CD4-positive, alpha-beta memory T cell (primary cell): Measurements from ENCODE around the gene PRRC2B. TPM values are rescaled to one million over a fixed set of nuclear protein-coding genes. Genes with fewer than 3 reads are reported as not detected.

Experiments
- CTCF ChIA-PET: fragments of 350-600 bp; sonication (Branson Sonifier 250); formaldehyde crosslinking; loops from one replicate; lab custom pipeline; 2021; ENCODE audit warnings: inconsistent platforms; ENCODE audit not compliant: partially characterized antibody; lab: Charles Lee
- POLR2A ChIA-PET: fragments of 350-600 bp; sonication (Branson Sonifier 250); formaldehyde crosslinking; loops from one replicate; lab custom pipeline; 2021; ENCODE audit not compliant: partially characterized antibody; lab: Charles Lee
- DNase-seq, 5 donors: peaks; one replicate each; pipeline versions ENCODE4 v3.0.0 to v3.0.0-alpha.2; 2020 to 2022; ENCODE audit warnings: mixed read lengths in 1 of 5
- H3K27ac ChIP-seq: one replicate; pipeline ENCODE4 v1.7.0; 2013; ENCODE audit warnings: low read depth, low read length
- H3K27me3 ChIP-seq: 2 replicates; pipeline ENCODE4 v1.7.0; 2013; ENCODE audit warnings: mild to moderate bottlenecking, low read length, moderate library complexity; ENCODE audit not compliant: insufficient read depth
- H3K36me3 ChIP-seq: 2 replicates; pipeline ENCODE4 v1.7.0; 2013; ENCODE audit warnings: mild to moderate bottlenecking, low read length, moderate library complexity; ENCODE audit not compliant: insufficient read depth
- H3K4me1 ChIP-seq: 2 replicates; pipeline ENCODE4 v1.7.0; 2013; ENCODE audit warnings: mild to moderate bottlenecking, low read length, moderate library complexity; ENCODE audit not compliant: insufficient read depth
- H3K4me3 ChIP-seq, 2 donors: one replicate each; pipeline ENCODE4 v1.7.0; 2013; ENCODE audit warnings: low read length in 2 of 2, mild to moderate bottlenecking in 1 of 2
- H3K9me3 ChIP-seq, 2 donors: one replicate each; pipeline ENCODE4 v1.7.0; 2013; ENCODE audit warnings: low read length in 2 of 2, control low read depth in 1 of 2; ENCODE audit not compliant: control insufficient read depth in 1 of 2
- H3K27ac Mint-ChIP-seq, 7 donors: one replicate each; pipeline ENCODE4 v1.8.0; 2020 to 2021; ENCODE audit warnings: mixed read lengths in 7 of 7, mild to moderate bottlenecking in 6 of 7, inconsistent platforms in 3 of 7, moderate library complexity in 3 of 7
- H3K27me3 Mint-ChIP-seq, 2 donors: one replicate each; pipeline ENCODE4 v1.8.0; 2020 to 2021; ENCODE audit warnings: mixed read lengths in 2 of 2
- H3K36me3 Mint-ChIP-seq, 2 donors: one replicate each; pipeline ENCODE4 v1.8.0; 2020 to 2021; ENCODE audit warnings: mixed read lengths in 2 of 2, inconsistent platforms in 1 of 2, mild to moderate bottlenecking in 1 of 2
- H3K4me1 Mint-ChIP-seq, 4 donors: one replicate each; pipeline ENCODE4 v1.8.0; 2020 to 2021; ENCODE audit warnings: mixed read lengths in 4 of 4, mild to moderate bottlenecking in 1 of 4
- H3K4me3 Mint-ChIP-seq, 8 donors: one replicate each; pipeline ENCODE4 v1.8.0; 2020 to 2021; ENCODE audit warnings: mixed read lengths in 8 of 8, mild to moderate bottlenecking in 7 of 8, moderate library complexity in 6 of 8, inconsistent platforms in 3 of 8
- H3K9me3 Mint-ChIP-seq, 8 donors: one replicate each; pipeline ENCODE4 v1.8.0; 2020 to 2021; ENCODE audit warnings: mixed read lengths in 8 of 8, mild to moderate bottlenecking in 5 of 8, inconsistent platforms in 3 of 8, moderate library complexity in 1 of 8
- intact Hi-C: fragments of 100-400 bp; cut with micrococcal nuclease; formaldehyde crosslinking; loops from one replicate; pipeline ENCODE4 v1.15.1; 2023
- polyA plus RNA-seq, 2 donors: library from polyadenylated mRNA; unstranded; fragments of 300-500 nt; fragmentation: Illumina TruSeq; gene quantifications; one replicate each; pipeline ENCODE4 v1.2.3, GENCODE V29; 2021
- total RNA-seq, 2 experiments: library from RNA; stranded (reverse); gene quantifications; one replicate each; pipeline ENCODE4 v1.2.3, GENCODE V29; 2021

PRRC2B gene
- total and polyA plus RNA-seq, 4 experiments from 2014 or later, result 2.7 to 343 (median 191) TPM

GRCh38 chr9:131500377-131500776, 106.5 kb downstream of the PRRC2B start:
- peaks cover 82% of the 10 kb centered on the region for H3K4me1 ChIP-seq
- Mint-ChIP-seq H3K9me3 (peaks cover 0 to 2% (median 0%) of the 10 kb centered on the region in 8 donors), H3K27me3 (no peaks in the 10 kb centered on the region), H3K27ac (peak overlapping the region; percentile 84 to 98 (median 96)), H3K4me3 (peak overlapping the region; percentile 70 to 98 (median 94)), H3K4me1 (peaks cover 41 to 75% (median 55%) of the 10 kb centered on the region in 4 donors), H3K36me3 (peaks cover 4 to 57% of the 10 kb centered on the region in 2 donors)
- ChIA-PET POLR2A (interaction anchor here (0.6 to 4.2 kb wide), 29 partner anchors 10 to 375 kb away, joined by 3 to 24 read pairs (median 5); partner anchors contain the start of genes NUP214 and UCK1), CTCF (interaction anchor here (1.0 to 2.4 kb wide), 9 partner anchors 17 to 263 kb away, joined by 3 to 13 read pairs (median 4); no protein-coding TSS in a partner anchor)
- H3K9me3 ChIP-seq, result no peaks in the 10 kb centered on the region
- intact Hi-C loops, result loop anchor here (2.0 to 10.0 kb wide), 5 partner anchors 106 to 247 kb away; partner anchors contain the start of genes FAM78A and PRRC2B
- H3K36me3 ChIP-seq, result peaks cover 27% of the 10 kb centered on the region
- peak overlapping the region; percentile 74 for H3K27ac ChIP-seq
- peak overlapping the region in 1 of 2 donors; percentile 17 for H3K4me3 ChIP-seq
- DNase-seq, result peak; percentile 83 to 91 (median 85)
- H3K27me3 ChIP-seq, result no peaks in the 10 kb centered on the region

GRCh38 chr9:131500939-131501541, 107.2 kb downstream of the PRRC2B start:
- peaks cover 82% of the 10 kb centered on the region for H3K4me1 ChIP-seq

GRCh38 chr9:131502781-131503625, 109.1 kb downstream of the PRRC2B start, which contains the start of gene POMT1:
Gene POMT1, plus strand, starts transcription at chr9:131502918. Its CDS starts 1,301 bp downstream, at chr9:131504219.
- Mint-ChIP-seq H3K27ac (peak within 1 kb of the TSS; percentile 79 to 97 (median 92)), H3K4me1 (peaks cover 44 to 79% (median 56%) of the 10 kb centered on the region in 4 donors), H3K9me3 (peaks cover 0 to 2% (median 0%) of the 10 kb centered on the region in 8 donors), H3K36me3 (peaks cover 8 to 49% of the 10 kb centered on the region in 2 donors), H3K4me3 (peak within 1 kb of the TSS; percentile 92 to 98 (median 94)), H3K27me3 (no peaks in the 10 kb centered on the region)
- POLR2A ChIA-PET, result interaction anchor here (0.5 to 2.5 kb wide), 12 partner anchors 9 to 241 kb away, joined by 3 to 9 read pairs (median 4); partner anchors contain the start of gene RAPGEF1
- no peaks in the 10 kb centered on the region for H3K9me3 ChIP-seq
- peak within 1 kb of the TSS; percentile 74 to 86 for H3K4me3 ChIP-seq
- peak within 1 kb of the TSS; percentile 74 for H3K27ac ChIP-seq
- peaks cover 67% of the 10 kb centered on the region for H3K4me1 ChIP-seq
- no peaks in the 10 kb centered on the region for H3K27me3 ChIP-seq
- peak; percentile 90 to 91 (median 91) for DNase-seq
- CTCF ChIA-PET, result interaction anchor here (0.6 to 2.2 kb wide), 6 partner anchors 57 to 166 kb away, joined by 3 to 9 read pairs (median 3); no protein-coding TSS in a partner anchor
- peaks cover 6% of the 10 kb centered on the region for H3K36me3 ChIP-seq
- intact Hi-C loops, result loop anchor here (5.0 to 10.0 kb wide), 4 partner anchors 131 to 244 kb away; partner anchors contain the start of gene FAM78A

More at GRCh38 chr9:131500939-131501541, 107.2 kb downstream of the PRRC2B start:
- Mint-ChIP-seq H3K27me3 (no peaks in the 10 kb centered on the region), H3K36me3 (peaks cover 5 to 54% of the 10 kb centered on the region in 2 donors), H3K9me3 (peaks cover 0 to 2% (median 0%) of the 10 kb centered on the region in 8 donors), H3K27ac (peak overlapping the region; percentile 84 to 98 (median 96)), H3K4me1 (peaks cover 43 to 82% (median 56%) of the 10 kb centered on the region in 4 donors), H3K4me3 (peak overlapping the region; percentile 88 to 98 (median 94))
- peak overlapping the region; percentile 14 to 17 for H3K4me3 ChIP-seq
- peak overlapping the region; percentile 74 for H3K27ac ChIP-seq
- peaks cover 21% of the 10 kb centered on the region for H3K36me3 ChIP-seq
- POLR2A ChIA-PET, result interaction anchor here (0.6 to 4.2 kb wide), 28 partner anchors 9 to 376 kb away, joined by 3 to 24 read pairs (median 5); partner anchors contain the start of genes NUP214 and UCK1
- intact Hi-C loops, result loop anchor here (1.0 to 10.0 kb wide), 6 partner anchors 30 to 246 kb away; partner anchors contain the start of genes FAM78A, PRRC2B and UCK1
- no peaks in the 10 kb centered on the region for H3K27me3 ChIP-seq
- CTCF ChIA-PET, result interaction anchor here (1.0 to 2.4 kb wide), 9 partner anchors 17 to 263 kb away, joined by 3 to 13 read pairs (median 4); no protein-coding TSS in a partner anchor
- DNase-seq, result peak; percentile 43 to 86 (median 50)
- no peaks in the 10 kb centered on the region for H3K9me3 ChIP-seq

GRCh38 chr9:131503626-131504465, 110.0 kb downstream of the PRRC2B start:
- H3K4me1 ChIP-seq, result peaks cover 59% of the 10 kb centered on the region
- H3K4me3 Mint-ChIP-seq, result peak overlapping the region; percentile 92 to 98 (median 94)
- H3K36me3 ChIP-seq, result no peaks in the 10 kb centered on the region
- H3K4me3 ChIP-seq, result peak overlapping the region; percentile 74 to 86
- intact Hi-C loops, result loop anchor here (5.0 to 10.0 kb wide), 4 partner anchors 132 to 243 kb away; partner anchors contain the start of gene FAM78A
- H3K27me3 ChIP-seq, result no peaks in the 10 kb centered on the region
- H3K9me3 ChIP-seq, result no peaks in the 10 kb centered on the region
- peak; percentile 51 to 86 (median 56) for DNase-seq
- peaks cover 0 to 2% (median 0%) of the 10 kb centered on the region in 8 donors for H3K9me3 Mint-ChIP-seq
- H3K27me3 Mint-ChIP-seq, result no peaks in the 10 kb centered on the region
- H3K27ac Mint-ChIP-seq, result peak overlapping the region; percentile 65 to 92 (median 84)
- H3K36me3 Mint-ChIP-seq, result peaks cover 10 to 44% of the 10 kb centered on the region in 2 donors
- peaks cover 41 to 71% (median 49%) of the 10 kb centered on the region in 4 donors for H3K4me1 Mint-ChIP-seq
- POLR2A ChIA-PET, result interaction anchor here (0.5 to 2.5 kb wide), 12 partner anchors 8 to 240 kb away, joined by 3 to 9 read pairs (median 4); partner anchors contain the start of gene RAPGEF1
- H3K27ac ChIP-seq, result peak overlapping the region; percentile 70
- CTCF ChIA-PET, result interaction anchor here (0.6 to 2.2 kb wide), 6 partner anchors 56 to 165 kb away, joined by 3 to 9 read pairs (median 3); no protein-coding TSS in a partner anchor

GRCh38 chr9:131505012-131505411, 111.1 kb downstream of the PRRC2B start:
- H3K27me3 ChIP-seq, result no peaks in the 10 kb centered on the region
- Mint-ChIP-seq H3K4me1 (peaks cover 32 to 59% (median 40%) of the 10 kb centered on the region in 4 donors), H3K9me3 (no peaks in the 10 kb centered on the region), H3K27ac (peak overlapping the region in 2 of 7 donors; percentile 46 to 77), H3K36me3 (peaks cover 18 to 44% of the 10 kb centered on the region in 2 donors), H3K27me3 (no peaks in the 10 kb centered on the region), H3K4me3 (peak overlapping the region in 6 of 8 donors; percentile 59 to 94 (median 80))
- ChIA-PET POLR2A (interaction anchor here (0.7 kb wide), 1 partner anchor 19 kb away, joined by 3 read pairs; no protein-coding TSS in a partner anchor), CTCF (interaction anchor here (1.9 kb wide), 1 partner anchor 86 kb away, joined by 5 read pairs; no protein-coding TSS in a partner anchor)
- no peak overlapping the region for H3K4me3 ChIP-seq
- intact Hi-C loops, result loop anchor here (10.0 kb wide), 2 partner anchors 170 to 230 kb away; partner anchors contain the start of gene FAM78A
- DNase-seq, result peak in 1 of 5 donors; percentile 3
- peaks cover 47% of the 10 kb centered on the region for H3K4me1 ChIP-seq
- peaks cover 10% of the 10 kb centered on the region for H3K36me3 ChIP-seq
- H3K9me3 ChIP-seq, result no peaks in the 10 kb centered on the region
- no peak overlapping the region for H3K27ac ChIP-seq
